C4-2B (cell line): Measurements from ENCODE around the gene AQP12A.
"Not testable (repeated sequence)": the region's sequence is repeated elsewhere in the genome, so short reads cannot be mapped to it uniquely, and the experiment has no call there.

ENCODE experiments used
- ZFX ChIP-seq: fragments of 450-650 bp; IDR thresholded peaks from 2 replicates; pipeline ENCODE4 v1.6.1; 2017
- TF ChIP-seq, protein P1 (sequence below): fragments of 450-650 bp; conservative IDR thresholded peaks from 2 replicates; pipeline ENCODE4 v1.5.1; 2017; ENCODE audit warnings: mild to moderate bottlenecking

GRCh38 chr2:240675345-240675744 is 16.3 kb upstream of the AQP12A start:
- TF ChIP-seq, protein P1, sequence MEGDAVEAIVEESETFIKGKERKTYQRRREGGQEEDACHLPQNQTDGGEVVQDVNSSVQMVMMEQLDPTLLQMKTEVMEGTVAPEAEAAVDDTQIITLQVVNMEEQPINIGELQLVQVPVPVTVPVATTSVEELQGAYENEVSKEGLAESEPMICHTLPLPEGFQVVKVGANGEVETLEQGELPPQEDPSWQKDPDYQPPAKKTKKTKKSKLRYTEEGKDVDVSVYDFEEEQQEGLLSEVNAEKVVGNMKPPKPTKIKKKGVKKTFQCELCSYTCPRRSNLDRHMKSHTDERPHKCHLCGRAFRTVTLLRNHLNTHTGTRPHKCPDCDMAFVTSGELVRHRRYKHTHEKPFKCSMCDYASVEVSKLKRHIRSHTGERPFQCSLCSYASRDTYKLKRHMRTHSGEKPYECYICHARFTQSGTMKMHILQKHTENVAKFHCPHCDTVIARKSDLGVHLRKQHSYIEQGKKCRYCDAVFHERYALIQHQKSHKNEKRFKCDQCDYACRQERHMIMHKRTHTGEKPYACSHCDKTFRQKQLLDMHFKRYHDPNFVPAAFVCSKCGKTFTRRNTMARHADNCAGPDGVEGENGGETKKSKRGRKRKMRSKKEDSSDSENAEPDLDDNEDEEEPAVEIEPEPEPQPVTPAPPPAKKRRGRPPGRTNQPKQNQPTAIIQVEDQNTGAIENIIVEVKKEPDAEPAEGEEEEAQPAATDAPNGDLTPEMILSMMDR, result not testable (repeated sequence)
- TF ChIP-seq ZFX, result not testable (repeated sequence)
